ENCODE data around the gene ZBTB11.
"Not testable (repeated sequence)": the region's sequence is repeated elsewhere in the genome, so short reads cannot be mapped to it uniquely, and the experiment has no call there.

The ZBTB11 gene

DNA sequence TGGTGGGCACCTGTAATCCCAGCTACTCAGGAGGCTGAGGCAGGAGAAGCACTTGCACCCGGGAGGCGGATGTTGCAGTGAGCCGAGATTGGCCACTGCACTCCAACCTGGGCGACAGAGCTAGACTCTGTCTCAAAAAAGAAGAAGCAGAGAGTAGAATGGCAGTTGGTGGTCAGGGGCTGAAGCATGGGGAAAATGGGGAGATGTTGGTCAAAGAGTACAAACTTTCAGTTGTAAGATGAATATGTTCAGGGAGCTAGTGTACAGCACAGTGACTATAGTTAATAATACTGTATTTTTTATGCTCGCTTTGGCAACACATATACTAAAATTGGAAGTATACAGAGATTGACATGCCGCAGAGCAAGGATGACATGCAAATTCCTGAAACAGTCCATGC is 61.4 kb downstream of the ZBTB11 start:
- Histone ChIP-seq H3K4me3 (replicated peaks; ENCODE audit: insufficient read depth, low read length) (no peak overlapping the region), H3K27me3 (ENCODE audit: insufficient read depth, poor library complexity, severe bottlenecking) (no peaks in the 10 kb centered on the region), H3K27ac (replicated peaks) (no peak overlapping the region)
- TF ChIP-seq GABPA (IDR thresholded peaks at IDR 0.05; ENCODE audit: low read depth), result no peak
- TF ChIP-seq, protein P1, sequence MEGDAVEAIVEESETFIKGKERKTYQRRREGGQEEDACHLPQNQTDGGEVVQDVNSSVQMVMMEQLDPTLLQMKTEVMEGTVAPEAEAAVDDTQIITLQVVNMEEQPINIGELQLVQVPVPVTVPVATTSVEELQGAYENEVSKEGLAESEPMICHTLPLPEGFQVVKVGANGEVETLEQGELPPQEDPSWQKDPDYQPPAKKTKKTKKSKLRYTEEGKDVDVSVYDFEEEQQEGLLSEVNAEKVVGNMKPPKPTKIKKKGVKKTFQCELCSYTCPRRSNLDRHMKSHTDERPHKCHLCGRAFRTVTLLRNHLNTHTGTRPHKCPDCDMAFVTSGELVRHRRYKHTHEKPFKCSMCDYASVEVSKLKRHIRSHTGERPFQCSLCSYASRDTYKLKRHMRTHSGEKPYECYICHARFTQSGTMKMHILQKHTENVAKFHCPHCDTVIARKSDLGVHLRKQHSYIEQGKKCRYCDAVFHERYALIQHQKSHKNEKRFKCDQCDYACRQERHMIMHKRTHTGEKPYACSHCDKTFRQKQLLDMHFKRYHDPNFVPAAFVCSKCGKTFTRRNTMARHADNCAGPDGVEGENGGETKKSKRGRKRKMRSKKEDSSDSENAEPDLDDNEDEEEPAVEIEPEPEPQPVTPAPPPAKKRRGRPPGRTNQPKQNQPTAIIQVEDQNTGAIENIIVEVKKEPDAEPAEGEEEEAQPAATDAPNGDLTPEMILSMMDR (IDR thresholded peaks at IDR 0.05; ENCODE audit: insufficient read depth, low read length), result no peak
- TF ChIP-seq POLR2AphosphoS5 (IDR thresholded peaks at IDR 0.05; ENCODE audit: low read depth), result no peak
- TF ChIP-seq SPI1 (IDR thresholded peaks at IDR 0.05; ENCODE audit: borderline replicate concordance, low read depth), result no peak
- TF ChIP-seq, protein P2, sequence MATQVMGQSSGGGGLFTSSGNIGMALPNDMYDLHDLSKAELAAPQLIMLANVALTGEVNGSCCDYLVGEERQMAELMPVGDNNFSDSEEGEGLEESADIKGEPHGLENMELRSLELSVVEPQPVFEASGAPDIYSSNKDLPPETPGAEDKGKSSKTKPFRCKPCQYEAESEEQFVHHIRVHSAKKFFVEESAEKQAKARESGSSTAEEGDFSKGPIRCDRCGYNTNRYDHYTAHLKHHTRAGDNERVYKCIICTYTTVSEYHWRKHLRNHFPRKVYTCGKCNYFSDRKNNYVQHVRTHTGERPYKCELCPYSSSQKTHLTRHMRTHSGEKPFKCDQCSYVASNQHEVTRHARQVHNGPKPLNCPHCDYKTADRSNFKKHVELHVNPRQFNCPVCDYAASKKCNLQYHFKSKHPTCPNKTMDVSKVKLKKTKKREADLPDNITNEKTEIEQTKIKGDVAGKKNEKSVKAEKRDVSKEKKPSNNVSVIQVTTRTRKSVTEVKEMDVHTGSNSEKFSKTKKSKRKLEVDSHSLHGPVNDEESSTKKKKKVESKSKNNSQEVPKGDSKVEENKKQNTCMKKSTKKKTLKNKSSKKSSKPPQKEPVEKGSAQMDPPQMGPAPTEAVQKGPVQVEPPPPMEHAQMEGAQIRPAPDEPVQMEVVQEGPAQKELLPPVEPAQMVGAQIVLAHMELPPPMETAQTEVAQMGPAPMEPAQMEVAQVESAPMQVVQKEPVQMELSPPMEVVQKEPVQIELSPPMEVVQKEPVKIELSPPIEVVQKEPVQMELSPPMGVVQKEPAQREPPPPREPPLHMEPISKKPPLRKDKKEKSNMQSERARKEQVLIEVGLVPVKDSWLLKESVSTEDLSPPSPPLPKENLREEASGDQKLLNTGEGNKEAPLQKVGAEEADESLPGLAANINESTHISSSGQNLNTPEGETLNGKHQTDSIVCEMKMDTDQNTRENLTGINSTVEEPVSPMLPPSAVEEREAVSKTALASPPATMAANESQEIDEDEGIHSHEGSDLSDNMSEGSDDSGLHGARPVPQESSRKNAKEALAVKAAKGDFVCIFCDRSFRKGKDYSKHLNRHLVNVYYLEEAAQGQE (IDR thresholded peaks at IDR 0.05; ENCODE audit: insufficient replicate concordance, low read depth), result no peak
- DNase-seq (ENCODE audit: low read depth in 1 of 2, low spot score in 1 of 2), result peak in 1 of 2 experiments; percentile 10

DNA sequence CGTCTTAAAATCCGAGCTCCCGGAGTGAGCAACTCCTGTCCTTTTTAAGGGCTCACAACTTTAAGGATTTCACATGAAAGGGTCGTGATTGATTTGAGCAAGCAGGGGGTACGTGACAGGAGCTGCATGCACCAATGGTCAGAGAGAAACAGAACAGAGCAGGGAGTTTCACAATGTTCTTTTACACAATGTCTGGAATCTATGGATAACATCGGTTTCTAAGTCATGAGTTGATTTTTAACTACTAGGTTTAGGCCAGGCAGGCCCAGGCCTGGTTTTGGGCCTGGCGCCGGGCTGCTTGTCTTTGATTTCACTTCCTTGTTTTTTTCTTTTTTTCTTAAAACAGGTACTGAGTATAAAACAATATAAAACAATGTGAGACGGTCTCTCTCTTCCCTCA is 63.9 kb downstream of the ZBTB11 start:
- H3K4me3 ChIP-seq (replicated peaks; ENCODE audit: insufficient read depth, low read length); DNase-seq (ENCODE audit: low read depth in 1 of 2, low spot score in 1 of 2); H3K27ac ChIP-seq (replicated peaks); H3K27me3 ChIP-seq (ENCODE audit: insufficient read depth, poor library complexity, severe bottlenecking): not testable (repeated sequence)

DNA sequence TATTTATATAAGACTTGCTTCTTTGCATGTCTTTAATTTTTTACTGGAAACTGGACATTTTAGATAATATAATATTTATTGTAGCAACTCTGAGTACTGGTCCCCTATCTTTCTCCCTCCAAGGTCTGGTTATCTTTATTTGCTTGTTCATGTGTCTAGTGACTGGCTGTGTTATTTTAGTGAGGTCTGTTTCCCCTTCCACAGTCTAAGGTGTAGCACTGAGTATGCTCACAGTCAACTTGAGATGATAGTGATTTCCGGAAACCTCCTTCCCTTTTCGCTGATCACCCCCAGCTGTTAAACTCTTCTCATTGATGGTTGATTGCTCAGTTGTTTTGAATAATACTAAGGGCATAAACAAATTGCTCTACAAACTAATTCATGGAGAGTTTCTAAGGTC is 65.9 kb downstream of the ZBTB11 start:
- TF ChIP-seq POLR2AphosphoS5 (IDR thresholded peaks at IDR 0.05; ENCODE audit: low read depth) (no peak), GABPA (IDR thresholded peaks at IDR 0.05; ENCODE audit: low read depth) (no peak)
- no peak for DNase-seq (ENCODE audit: low read depth in 1 of 2, low spot score in 1 of 2)
- no peak overlapping the region for H3K4me3 ChIP-seq (replicated peaks; ENCODE audit: insufficient read depth, low read length)
- H3K27me3 ChIP-seq (ENCODE audit: insufficient read depth, poor library complexity, severe bottlenecking), result no peaks in the 10 kb centered on the region
- no peak overlapping the region for H3K27ac ChIP-seq (replicated peaks)

DNA sequence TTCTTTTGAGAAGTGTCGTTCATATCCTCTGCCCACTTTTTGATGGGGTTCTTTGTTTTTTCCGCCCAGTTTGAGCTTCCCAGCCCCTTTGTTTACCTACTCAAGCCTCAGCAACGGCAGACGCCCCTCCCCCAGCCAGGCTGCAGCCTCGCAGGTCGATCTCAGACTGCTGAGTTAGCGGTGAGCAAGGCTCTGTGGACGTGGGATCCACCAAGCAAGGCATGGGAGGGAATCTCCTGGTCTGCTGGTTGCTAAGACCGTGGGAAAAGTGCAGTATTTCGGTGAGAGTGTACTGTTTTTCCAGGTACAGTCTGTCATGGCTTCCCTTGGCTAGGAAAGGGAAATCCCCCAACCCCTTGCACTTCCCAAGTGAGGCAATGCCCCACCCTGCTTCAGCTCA is 71.5 kb downstream of the ZBTB11 start:
- not testable (repeated sequence) for DNase-seq (ENCODE audit: low read depth in 1 of 2, low spot score in 1 of 2); H3K27ac ChIP-seq (replicated peaks); H3K27me3 ChIP-seq (ENCODE audit: insufficient read depth, poor library complexity, severe bottlenecking); H3K4me3 ChIP-seq (replicated peaks; ENCODE audit: insufficient read depth, low read length)

DNA sequence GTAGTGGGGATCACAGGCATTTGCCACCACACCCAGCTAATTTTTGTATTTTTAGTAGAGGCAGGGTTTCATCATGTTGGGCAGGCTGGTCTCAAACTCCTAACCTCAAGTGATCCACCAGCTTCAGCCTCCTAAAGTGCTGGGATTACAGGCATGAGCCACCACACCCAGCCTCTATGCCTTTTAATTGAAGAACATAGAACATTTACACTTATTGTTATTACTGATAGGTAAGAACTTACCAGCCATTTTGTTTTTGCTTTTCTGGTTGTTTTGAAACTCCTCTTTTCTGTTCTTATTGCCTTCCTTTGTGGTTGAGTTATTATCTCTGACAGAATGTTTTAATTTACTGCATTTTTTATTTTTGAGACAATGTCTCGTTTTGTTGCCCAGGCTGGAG is 73.7 kb downstream of the ZBTB11 start:
- H3K4me3 ChIP-seq (replicated peaks; ENCODE audit: insufficient read depth, low read length), result no peak overlapping the region
- no peaks in the 10 kb centered on the region for H3K27me3 ChIP-seq (ENCODE audit: insufficient read depth, poor library complexity, severe bottlenecking)
- TF ChIP-seq, protein P1 (IDR thresholded peaks at IDR 0.05; ENCODE audit: insufficient read depth, low read length), result no peak
- TF ChIP-seq GABPA (IDR thresholded peaks at IDR 0.05; ENCODE audit: low read depth), result no peak
- TF ChIP-seq POLR2AphosphoS5 (IDR thresholded peaks at IDR 0.05; ENCODE audit: low read depth), result no peak
- TF ChIP-seq, protein P2 (IDR thresholded peaks at IDR 0.05; ENCODE audit: insufficient replicate concordance, low read depth), result no peak
- no peak for TF ChIP-seq SPI1 (IDR thresholded peaks at IDR 0.05; ENCODE audit: borderline replicate concordance, low read depth)
- DNase-seq (ENCODE audit: low read depth in 1 of 2, low spot score in 1 of 2), result no peak
- H3K27ac ChIP-seq (replicated peaks), result no peak overlapping the region
